CD14-positive monocyte (primary cell): ENCODE measurements around the gene POC1A. TPM values are rescaled to one million over a fixed set of nuclear protein-coding genes. Genes with fewer than 3 reads are reported as not detected.

Source experiments
- DNase-seq, 3 donors: peaks; one replicate each; pipeline ENCODE4 v3.0.0-alpha.2; 2011 to 2022
- H2AFZ ChIP-seq: 2 replicates; pipeline ENCODE4 v1.6.0; 2012; ENCODE audit warnings: mild to moderate bottlenecking, low read depth, low read length, inconsistent platforms; ENCODE audit not compliant: insufficient read depth, poor library complexity, severe bottlenecking
- H3K27ac ChIP-seq, 2 donors: 1 replicate in 1 of 2; 2 replicates in 1 of 2; pipeline ENCODE4 v1.5.1; 2012 to 2013; ENCODE audit warnings: low read length in 2 of 2, control low read depth in 1 of 2, inconsistent platforms in 1 of 2, low read depth in 1 of 2, mild to moderate bottlenecking in 1 of 2
- H3K27me3 ChIP-seq, 2 donors: one replicate each; pipeline versions ENCODE4 v1.6.0 to v1.6.1; 2011 to 2013; ENCODE audit warnings: low read length in 2 of 2; ENCODE audit not compliant: control insufficient read depth in 2 of 2, insufficient read depth in 2 of 2
- H3K36me3 ChIP-seq, 2 donors: replicated peaks in 1 of 2; 1 replicate in 1 of 2; 2 replicates in 1 of 2; pipeline versions ENCODE4 v1.5.1 to v1.6.1; 2012 to 2013; ENCODE audit warnings: low read length in 2 of 2, control low read depth in 1 of 2, inconsistent platforms in 1 of 2, mild to moderate bottlenecking in 1 of 2; ENCODE audit not compliant: insufficient read depth in 2 of 2, control insufficient read depth in 1 of 2
- H3K4me1 ChIP-seq, 2 donors: 1 replicate in 1 of 2; 2 replicates in 1 of 2; pipeline versions ENCODE4 v1.5.1 to v1.6.1; 2012 to 2013; ENCODE audit warnings: low read length in 2 of 2, control low read depth in 1 of 2, inconsistent platforms in 1 of 2, mild to moderate bottlenecking in 1 of 2, moderate library complexity in 1 of 2; ENCODE audit not compliant: insufficient read depth in 2 of 2, control insufficient read depth in 1 of 2
- H3K4me2 ChIP-seq: replicated peaks from 2 replicates; pipeline ENCODE3; 2012; ENCODE audit warnings: low read length, moderate library complexity, mild to moderate bottlenecking; ENCODE audit not compliant: poor library complexity, severe bottlenecking; ENCODE audit errors: extremely low read depth
- H3K4me3 ChIP-seq, 3 experiments: fragments of 200-600 bp in 1 of 3; sonication (generic) in 1 of 3; replicated peaks in 1 of 3; 1 replicate in 2 of 3; 2 replicates in 1 of 3; pipeline ENCODE4 v1.5.1; 2011 to 2013; ENCODE audit warnings: low read length in 3 of 3, mild to moderate bottlenecking in 3 of 3, control low read depth in 2 of 3, low read depth in 2 of 3, inconsistent platforms in 1 of 3, moderate library complexity in 1 of 3
- H3K79me2 ChIP-seq: 2 replicates; pipeline ENCODE4 v1.6.0; 2012; ENCODE audit warnings: mild to moderate bottlenecking, control low read depth, inconsistent platforms, low read length, moderate library complexity; ENCODE audit not compliant: insufficient read depth
- H3K9ac ChIP-seq: 2 replicates; pipeline ENCODE4 v1.6.0; 2017; ENCODE audit warnings: low read length, mild to moderate bottlenecking; ENCODE audit not compliant: insufficient read depth, poor library complexity, severe bottlenecking
- H3K9me3 ChIP-seq, 2 donors: replicated peaks in 1 of 2; 1 replicate in 1 of 2; 2 replicates in 1 of 2; pipeline versions ENCODE4 v1.5.1 to v1.6.1; 2012 to 2013; ENCODE audit warnings: low read length in 2 of 2, control low read depth in 1 of 2; ENCODE audit not compliant: control insufficient read depth in 1 of 2, insufficient read depth in 1 of 2
- H4K20me1 ChIP-seq: 2 replicates; pipeline ENCODE4 v1.6.0; 2012; ENCODE audit warnings: mild to moderate bottlenecking, low read length, control low read depth, moderate library complexity; ENCODE audit not compliant: insufficient read depth
- H3K27ac Mint-ChIP-seq, 7 donors: one replicate each; pipeline ENCODE4 v1.8.0; 2020; ENCODE audit warnings: mild to moderate bottlenecking in 7 of 7, mixed read lengths in 7 of 7, moderate library complexity in 6 of 7, inconsistent platforms in 2 of 7
- H3K27me3 Mint-ChIP-seq, 3 donors: one replicate each; pipeline ENCODE4 v1.8.0; 2021 to 2022; ENCODE audit warnings: low read depth in 3 of 3, mild to moderate bottlenecking in 3 of 3, mixed read lengths in 3 of 3, moderate library complexity in 3 of 3, inconsistent platforms in 1 of 3
- H3K36me3 Mint-ChIP-seq, 2 donors: one replicate each; pipeline ENCODE4 v1.8.0; 2020; ENCODE audit warnings: mixed read lengths in 2 of 2, inconsistent platforms in 1 of 2, mild to moderate bottlenecking in 1 of 2
- H3K4me1 Mint-ChIP-seq: one replicate; pipeline ENCODE4 v1.8.0; 2020; ENCODE audit warnings: mild to moderate bottlenecking, mixed read lengths
- H3K4me3 Mint-ChIP-seq, 2 donors: one replicate each; pipeline ENCODE4 v1.8.0; 2020; ENCODE audit warnings: mild to moderate bottlenecking in 2 of 2, mixed read lengths in 2 of 2, moderate library complexity in 1 of 2
- H3K9me3 Mint-ChIP-seq, 7 donors: one replicate each; pipeline ENCODE4 v1.8.0; 2020 to 2022; ENCODE audit warnings: mixed read lengths in 7 of 7, mild to moderate bottlenecking in 6 of 7, moderate library complexity in 6 of 7, inconsistent platforms in 2 of 7
- CTCF ChIP-seq: fragments of 200-600 bp; IDR thresholded peaks from one replicate; pipeline ENCODE4 v1.8.0; 2022; ENCODE audit warnings: antibody characterized with exemption, mild to moderate bottlenecking
- WGBS: methylation state at CpG from one replicate; pipeline ENCODE4 v1.1.5; 2013; ENCODE audit warnings: missing lambda C conversion rate; ENCODE audit not compliant: insufficient coverage; 5-methylcytosine and 5-hydroxymethylcytosine counted together
- intact Hi-C, 2 donors: fragments of 100-400 bp; cut with micrococcal nuclease; formaldehyde crosslinking; loops; one replicate each; pipeline versions ENCODE4 v1.15.0 to v1.15.1; 2023
- polyA plus RNA-seq, 3 donors: library from polyadenylated mRNA; depleted of rRNA in 1 of 3; unstranded in 2 of 3; stranded (reverse) in 1 of 3; fragments of 300-500 nt in 2 of 3; fragments of >200 nt in 1 of 3; fragmentation: Illumina TruSeq in 2 of 3; gene quantifications; 1 replicate in 2 of 3; 2 replicates in 1 of 3; pipeline ENCODE4 v1.2.3, GENCODE V29; 2012 to 2021

POC1A gene
- polyA plus RNA-seq, 3 donors: 1.2 to 2.0 (median 1.5) TPM

GRCh38 chr3:52143616-52144015 is 10.6 kb downstream of the POC1A start:
- H3K4me3 ChIP-seq: no peak overlapping the region
- H3K4me2 ChIP-seq: no peak overlapping the region
- Mint-ChIP-seq H3K4me1 (peaks cover 6% of the 10 kb centered on the region), H3K4me3 (no peak overlapping the region), H3K27ac (peak overlapping the region in 2 of 7 donors; percentile 61 to 68), H3K9me3 (no peaks in the 10 kb centered on the region), H3K36me3 (peaks cover 35 to 77% of the 10 kb centered on the region in 2 donors), H3K27me3 (no peaks in the 10 kb centered on the region)
- intact Hi-C loops: loop anchor here (1.0 to 5.0 kb wide), 3 partner anchors 141 to 201 kb away; partner anchors contain the start of genes PARP3 (in 2 of the 2) and RRP9 (in 2 of the 2)
- no peaks in the 10 kb centered on the region for H3K9me3 ChIP-seq
- DNase-seq: no peak
- 97% methylated on average over 3 of the region's 3 CpGs for WGBS
- no peaks in the 10 kb centered on the region for H3K27me3 ChIP-seq
- peaks cover 30 to 83% of the 10 kb centered on the region in 2 donors for H3K36me3 ChIP-seq
- peaks cover 9% of the 10 kb centered on the region for H3K79me2 ChIP-seq
- no peak for TF ChIP-seq CTCF
- peak overlapping the region in 1 of 2 donors; percentile 33 for H3K27ac ChIP-seq
- no peak overlapping the region for H2AFZ ChIP-seq
- H4K20me1 ChIP-seq: no peaks in the 10 kb centered on the region
- peaks cover 0 to 4% of the 10 kb centered on the region in 2 donors for H3K4me1 ChIP-seq
- no peak overlapping the region for H3K9ac ChIP-seq

DNA sequence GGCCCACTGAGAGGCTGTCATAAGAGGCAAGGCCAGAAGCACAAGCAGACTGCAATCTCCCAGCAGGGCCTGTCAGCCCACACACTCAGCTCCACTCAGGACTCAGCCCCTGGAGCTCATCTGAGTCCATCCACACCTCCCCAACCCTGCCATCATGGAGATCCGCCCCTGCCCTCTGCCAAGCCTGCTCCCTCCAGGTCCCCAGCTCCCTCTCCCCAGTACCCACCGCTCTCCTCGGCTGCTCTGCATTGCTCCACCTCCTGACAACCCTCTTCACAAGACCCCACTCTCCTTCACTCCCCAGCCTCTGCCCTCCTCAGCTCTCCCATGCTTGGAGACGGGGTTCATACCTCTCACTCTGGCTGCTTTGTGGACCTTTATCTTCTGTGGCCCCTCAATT is 11.1 kb downstream of the POC1A start:
- no peak for TF ChIP-seq CTCF
- H3K9me3 Mint-ChIP-seq: no peaks in the 10 kb centered on the region

More for the DNA sequence above, 11.1 kb downstream of the POC1A start:
- Histone ChIP-seq H2AFZ (no peak overlapping the region), H3K79me2 (peaks cover 9% of the 10 kb centered on the region), H3K36me3 (peaks cover 25 to 83% of the 10 kb centered on the region in 2 donors), H3K27ac (peak overlapping the region in 1 of 2 donors; percentile 33), H3K4me2 (no peak overlapping the region), H3K9me3 (no peaks in the 10 kb centered on the region), H3K9ac (no peak overlapping the region), H3K27me3 (no peaks in the 10 kb centered on the region), H3K4me3 (no peak overlapping the region), H3K4me1 (peaks cover 0 to 4% of the 10 kb centered on the region in 2 donors), H4K20me1 (no peaks in the 10 kb centered on the region)
- peak overlapping the region in 4 of 7 donors; percentile 2 to 68 (median 62) for H3K27ac Mint-ChIP-seq
- no peaks in the 10 kb centered on the region for H3K27me3 Mint-ChIP-seq
- peaks cover 6% of the 10 kb centered on the region for H3K4me1 Mint-ChIP-seq
- WGBS: 94% methylated on average over 3 of the region's 4 CpGs
- DNase-seq: peak in 1 of 3 donors; percentile 2
- intact Hi-C loops: loop anchor here (2.0 to 5.0 kb wide), 2 partner anchors 140 to 201 kb away; partner anchors contain the start of genes PARP3 (in 2 of the 2) and RRP9 (in 2 of the 2)
- no peak overlapping the region for H3K4me3 Mint-ChIP-seq
- peaks cover 38 to 76% of the 10 kb centered on the region in 2 donors for H3K36me3 Mint-ChIP-seq
